Spleen (tissue), 11 donors: Measurements from ENCODE around the gene GVQW3. TPM values are rescaled to one million over a fixed set of nuclear protein-coding genes. Genes with fewer than 3 reads are reported as not detected.

Source experiments
- DNase-seq: peaks from one replicate; pipeline ENCODE4 v3.0.0-alpha.2; 2020
- H3K27ac ChIP-seq, 8 donors: fragments of 200-600 bp; sonication (generic) in 7 of 8; 1 replicate in 4 of 8; 2 replicates in 4 of 8; pipeline versions ENCODE4 v1.5.0 to v1.8.0; 2016 to 2021; ENCODE audit warnings: inconsistent platforms in 4 of 8, mild to moderate bottlenecking in 4 of 8, moderate library complexity in 1 of 8
- H3K27me3 ChIP-seq, 7 donors: fragments of 200-600 bp; sonication (generic) in 6 of 7; replicated peaks in 1 of 7; 1 replicate in 4 of 7; 2 replicates in 3 of 7; pipeline versions ENCODE4 v1.5.0 to v1.8.0; 2016 to 2021; ENCODE audit warnings: inconsistent platforms in 3 of 7, mild to moderate bottlenecking in 1 of 7
- H3K36me3 ChIP-seq, 6 donors: fragments of 200-600 bp; sonication (generic) in 5 of 6; 1 replicate in 4 of 6; 2 replicates in 2 of 6; pipeline versions ENCODE4 v1.5.0 to v1.8.0; 2016 to 2021; ENCODE audit warnings: inconsistent platforms in 2 of 6
- H3K4me1 ChIP-seq, 6 donors: fragments of 200-600 bp; sonication (generic) in 5 of 6; 1 replicate in 3 of 6; 2 replicates in 3 of 6; pipeline versions ENCODE4 v1.5.0 to v1.8.0; 2016 to 2021; ENCODE audit warnings: inconsistent platforms in 3 of 6
- H3K4me3 ChIP-seq, 8 donors: fragments of 200-600 bp; sonication (generic) in 7 of 8; 1 replicate in 4 of 8; 2 replicates in 4 of 8; pipeline versions ENCODE4 v1.5.0 to v1.8.0; 2016 to 2021; ENCODE audit warnings: inconsistent platforms in 4 of 8, mild to moderate bottlenecking in 4 of 8, moderate library complexity in 2 of 8
- H3K9me3 ChIP-seq, 8 donors: fragments of 200-600 bp; sonication (generic) in 7 of 8; 1 replicate in 4 of 8; 2 replicates in 4 of 8; pipeline versions ENCODE4 v1.5.0 to v1.8.0; 2016 to 2021; ENCODE audit warnings: inconsistent platforms in 4 of 8
- CTCF ChIP-seq, 11 experiments: fragments of 200-600 bp in 7 of 11; fragments of 450-650 bp in 4 of 11; sonication (generic) in 4 of 11; IDR thresholded peaks in 8 of 11; conservative IDR thresholded peaks in 3 of 11; 1 replicate in 7 of 11; 2 replicates in 4 of 11; pipeline versions ENCODE4 v1.4.0 to v1.8.0; 2016 to 2021; ENCODE audit warnings: antibody characterized with exemption in 11 of 11, inconsistent platforms in 4 of 11, mild to moderate bottlenecking in 1 of 11
- POLR2A ChIP-seq, 3 donors: fragments of 450-650 bp; IDR thresholded peaks; one replicate each; pipeline ENCODE4 v1.5.1; 2017; ENCODE audit warnings: antibody characterized with exemption in 3 of 3, mild to moderate bottlenecking in 1 of 3
- POLR2AphosphoS5 ChIP-seq, 3 donors: sonication (generic); formaldehyde crosslinking; IDR thresholded peaks; one replicate each; pipeline ENCODE4 v1.5.1; 2017; ENCODE audit warnings: antibody characterized with exemption in 3 of 3
- WGBS, 5 donors: extraction: QIAGEN DNeasy Blood & Tissue Kit in 3 of 5; methylation state at CpG; one replicate each; pipeline versions ENCODE4 v1.1.5 to v1.1.7; 2013 to 2018; 5-methylcytosine and 5-hydroxymethylcytosine counted together
- intact Hi-C: fragments of 100-400 bp; cut with DNase I; formaldehyde crosslinking; loops from one replicate; pipeline ENCODE4 v1.15.0; 2023; ENCODE audit warnings: low total_unique reads
- polyA plus RNA-seq, 3 donors: library from polyadenylated mRNA; stranded (reverse); fragments of 200-250 nt; gene quantifications; one replicate each; pipeline ENCODE4 v1.2.1, GENCODE V29; 2013
- total RNA-seq, 7 donors: library from RNA; depleted of rRNA in 3 of 7; stranded (reverse); fragments of >200 nt in 3 of 7; fragmentation: NEBNext Ultra II Directional in 4 of 7; extraction: Animal tissue kit (Norgen Biotek cat#: 25700) in 4 of 7; gene quantifications; one replicate each; pipeline versions ENCODE4 v1.1.0 to v1.2.1, GENCODE V29; 2016 to 2021
- donor health status: healthy with polysubstance abuse.
- donor health status: DM: no; HTN: no; CAD: no; lungs with moderate emphysema.
- donor health status: DM: no; HTN: no; CAD: no.
- donor health status: Bipolar disorder and iron deficiency.
- donor health status: healthy.
- donor health status: DM: no; HTN: no; CAD: no.
- donor health status: DM: yes; HTN: yes; CAD: no.

Gene GVQW3
- total and polyA plus RNA-seq, 10 donors: 0.35 to 5.6 (median 4.0) TPM

DNA sequence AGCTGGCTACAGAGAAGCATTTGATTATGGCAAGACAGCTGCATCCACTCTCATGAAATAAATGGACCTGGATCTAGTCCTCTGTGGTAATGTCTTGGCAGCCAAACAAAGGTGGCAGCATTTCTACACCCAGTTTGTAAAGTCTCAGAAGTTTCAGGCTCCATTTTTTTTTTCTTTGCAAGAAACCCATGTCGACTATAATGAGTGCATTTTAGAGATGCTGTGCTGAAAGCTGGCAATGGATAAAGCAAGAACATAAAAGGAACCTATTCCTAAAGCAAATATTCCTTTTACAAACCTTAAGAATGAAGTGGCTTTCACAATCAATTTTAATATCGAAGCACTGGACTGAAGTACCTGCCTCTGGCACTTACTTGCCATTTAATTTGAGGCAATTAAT lies 33.7 kb upstream of the GVQW3 start:
- H3K9me3 ChIP-seq: no peaks in the 10 kb centered on the region
- intact Hi-C loops: no loop called here
- WGBS, 5 donors: 59 to 75% (median 67%) methylated on average over 2 of the region's 2 CpGs

GRCh38 chr11:76348348-76348747 lies 32.8 kb upstream of the GVQW3 start:
- intact Hi-C loops: no loop called here
- H3K27me3 ChIP-seq: no peaks in the 10 kb centered on the region
- peaks cover 0 to 2% (median 0%) of the 10 kb centered on the region in 8 donors for H3K9me3 ChIP-seq
- TF ChIP-seq POLR2A (IDR thresholded peaks at IDR 0.05) (no peak), CTCF (IDR thresholded peaks at IDR 0.05 in 8 of 11, conservative IDR thresholded peaks at IDR 0.05 in 3 of 11) (no peak), POLR2AphosphoS5 (IDR thresholded peaks at IDR 0.05) (no peak)
- no peak overlapping the region for H3K27ac ChIP-seq
- DNase-seq: no peak
- no peaks in the 10 kb centered on the region for H3K4me1 ChIP-seq
- 94 to 98% (median 98%) methylated on average over 3 of the region's 3 CpGs for WGBS, 5 donors
- peaks cover 0 to 52% (median 19%) of the 10 kb centered on the region in 6 donors for H3K36me3 ChIP-seq
- H3K4me3 ChIP-seq: no peak overlapping the region

More for the DNA sequence above, 33.7 kb upstream of the GVQW3 start:
- no peak for DNase-seq
- peaks cover 0 to 43% (median 13%) of the 10 kb centered on the region in 6 donors for H3K36me3 ChIP-seq
- TF ChIP-seq POLR2A (IDR thresholded peaks at IDR 0.05): no peak
- no peak for TF ChIP-seq POLR2AphosphoS5 (IDR thresholded peaks at IDR 0.05)
- no peak for TF ChIP-seq CTCF (IDR thresholded peaks at IDR 0.05 in 8 of 11, conservative IDR thresholded peaks at IDR 0.05 in 3 of 11)
- H3K4me3 ChIP-seq: no peak overlapping the region
- H3K27me3 ChIP-seq: no peaks in the 10 kb centered on the region
- no peaks in the 10 kb centered on the region for H3K4me1 ChIP-seq
- H3K27ac ChIP-seq: no peak overlapping the region

GRCh38 chr11:76355172-76355571 lies 26.0 kb upstream of the GVQW3 start:
- Histone ChIP-seq H3K27me3 (no peaks in the 10 kb centered on the region), H3K36me3 (peaks cover 12 to 98% (median 65%) of the 10 kb centered on the region in 6 donors), H3K4me3 (no peak overlapping the region), H3K4me1 (no peaks in the 10 kb centered on the region), H3K9me3 (peaks cover 5 to 22% (median 18%) of the 10 kb centered on the region in 8 donors), H3K27ac (no peak overlapping the region)
- 94 to 100% (median 98%) methylated on average over 1 of the region's 1 CpG for WGBS, 5 donors
- intact Hi-C loops: no loop called here
- DNase-seq: no peak
- TF ChIP-seq POLR2A (IDR thresholded peaks at IDR 0.05) (no peak), CTCF (IDR thresholded peaks at IDR 0.05 in 8 of 11, conservative IDR thresholded peaks at IDR 0.05 in 3 of 11) (no peak), POLR2AphosphoS5 (IDR thresholded peaks at IDR 0.05) (no peak)

DNA sequence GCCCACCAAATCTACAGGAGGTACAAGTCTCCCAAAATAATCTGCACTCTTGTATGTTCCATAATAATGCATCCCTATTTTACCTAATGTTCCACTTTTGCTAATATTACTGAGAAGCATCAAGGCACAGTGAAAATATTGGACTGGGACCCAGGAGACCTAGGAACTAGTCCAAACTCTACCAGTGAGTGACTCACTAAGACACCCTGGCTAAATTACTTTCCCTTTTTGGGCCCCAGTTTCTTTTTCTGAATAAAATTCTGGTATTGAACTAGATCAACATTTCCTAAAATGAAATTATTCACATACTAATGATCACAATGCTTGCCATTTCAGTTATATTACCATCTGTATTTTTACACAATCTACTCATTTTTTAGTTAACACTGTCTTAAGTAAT lies 19.7 kb upstream of the GVQW3 start:
- intact Hi-C loops: no loop called here
- H3K4me3 ChIP-seq: no peak overlapping the region
- H3K4me1 ChIP-seq: peaks cover 0 to 16% (median 2%) of the 10 kb centered on the region in 6 donors
- H3K9me3 ChIP-seq: no peaks in the 10 kb centered on the region
- TF ChIP-seq POLR2AphosphoS5 (IDR thresholded peaks at IDR 0.05) (no peak), POLR2A (IDR thresholded peaks at IDR 0.05) (no peak), CTCF (IDR thresholded peaks at IDR 0.05 in 8 of 11, conservative IDR thresholded peaks at IDR 0.05 in 3 of 11) (no peak)
- peaks cover 0 to 80% (median 29%) of the 10 kb centered on the region in 6 donors for H3K36me3 ChIP-seq
- no peak overlapping the region for H3K27ac ChIP-seq
- no peaks in the 10 kb centered on the region for H3K27me3 ChIP-seq
- no peak for DNase-seq
